Keratinocyte (primary cell): Measurements from ENCODE around the gene HSPA4L. TPM values are rescaled to one million over a fixed set of nuclear protein-coding genes. Genes with fewer than 3 reads are reported as not detected.

ENCODE experiments used
- DNase-seq: peaks from one replicate; pipeline ENCODE4 v3.0.0-alpha.2; 2011; ENCODE audit warnings: low read depth, missing footprints, low spot score
- FAIRE-seq: peaks from 2 replicates; lab custom pipeline; 2011; peaks lifted over from hg19 to GRCh38; lab: Jason Lieb, UNC
- H2AFZ ChIP-seq: 2 replicates; pipeline ENCODE4 v1.6.0; 2012; ENCODE audit warnings: low read length, control low read depth, inconsistent platforms; ENCODE audit not compliant: control insufficient read depth
- H3K27ac ChIP-seq: 2 replicates; pipeline ENCODE4 v1.5.1; 2011; ENCODE audit warnings: low read length; ENCODE audit not compliant: control insufficient read depth, insufficient read depth
- H3K27me3 ChIP-seq: 3 replicates; pipeline ENCODE4 v1.6.0; 2011; ENCODE audit warnings: low read length; ENCODE audit not compliant: control insufficient read depth, insufficient read depth; ENCODE audit errors: extremely low read depth
- H3K36me3 ChIP-seq, 2 experiments: 2 replicates in 1 of 2; 3 replicates in 1 of 2; pipeline ENCODE4 v1.5.1; 2011; ENCODE audit warnings: low read length in 2 of 2, mild to moderate bottlenecking in 1 of 2; ENCODE audit not compliant: control insufficient read depth in 2 of 2, insufficient read depth in 2 of 2; ENCODE audit errors: extremely low read depth in 1 of 2
- H3K4me1 ChIP-seq: 3 replicates; pipeline ENCODE4 v1.5.1; 2011; ENCODE audit warnings: low read length; ENCODE audit not compliant: control insufficient read depth, insufficient read depth; ENCODE audit errors: extremely low read depth
- H3K4me2 ChIP-seq: 3 replicates; pipeline ENCODE4 v1.6.0; 2011; ENCODE audit warnings: low read depth, low read length; ENCODE audit not compliant: control insufficient read depth, insufficient read depth; ENCODE audit errors: extremely low read depth
- H3K4me3 ChIP-seq, 3 experiments: fragments of 200-600 bp in 1 of 3; sonication (generic) in 1 of 3; 2 replicates in 2 of 3; 3 replicates in 1 of 3; pipeline ENCODE4 v1.5.1; 2011 to 2016; ENCODE audit warnings: low read length in 3 of 3, mild to moderate bottlenecking in 3 of 3, control low read depth in 2 of 3, inconsistent platforms in 1 of 3, low read depth in 1 of 3, mixed read lengths in 1 of 3, mixed run types in 1 of 3, moderate library complexity in 1 of 3; ENCODE audit not compliant: control insufficient read depth in 2 of 3, insufficient read depth in 2 of 3; ENCODE audit errors: extremely low read depth in 1 of 3
- H3K79me2 ChIP-seq: 2 replicates; pipeline ENCODE4 v1.6.0; 2012; ENCODE audit warnings: low read length; ENCODE audit not compliant: control insufficient read depth, insufficient read depth
- H3K9ac ChIP-seq: 3 replicates; pipeline ENCODE4 v1.6.0; 2011; ENCODE audit warnings: low read length; ENCODE audit not compliant: control insufficient read depth, insufficient read depth; ENCODE audit errors: extremely low read depth
- H3K9me1 ChIP-seq: 3 replicates; pipeline ENCODE4 v1.6.0; 2011; ENCODE audit warnings: low read length; ENCODE audit not compliant: control insufficient read depth, insufficient read depth; ENCODE audit errors: extremely low read depth
- H3K9me3 ChIP-seq: 2 replicates; pipeline ENCODE4 v1.5.1; 2012; ENCODE audit warnings: low read depth, low read length; ENCODE audit not compliant: control insufficient read depth
- H4K20me1 ChIP-seq: 3 replicates; pipeline ENCODE4 v1.6.0; 2011; ENCODE audit warnings: low read length; ENCODE audit not compliant: control insufficient read depth, insufficient read depth; ENCODE audit errors: extremely low read depth
- CTCF ChIP-seq, 3 experiments: IDR thresholded peaks in 1 of 3; conservative IDR thresholded peaks in 1 of 3; optimal IDR thresholded peaks in 1 of 3; 2 replicates in 2 of 3; 3 replicates in 1 of 3; pipeline versions ENCODE3 to v1.5.1; 2011; ENCODE audit warnings: low read length in 3 of 3, mild to moderate bottlenecking in 3 of 3, moderate library complexity in 2 of 3, control low read depth in 1 of 3, inconsistent platforms in 1 of 3; ENCODE audit not compliant: insufficient read depth in 2 of 3; ENCODE audit errors: extremely low read depth in 1 of 3
- EZH2 ChIP-seq: IDR thresholded peaks from one replicate; pipeline ENCODE4 v1.6.1; 2012; ENCODE audit warnings: inconsistent platforms, mild to moderate bottlenecking, low read length, moderate library complexity
- dilution Hi-C: fragments of 300-500 bp; cut with MboI; formaldehyde crosslinking; loops from one replicate; pipeline ENCODE4 v1.7.0; 2020; ENCODE audit warnings: low sequenced_read_pairs; ENCODE audit not compliant: extremely low pct_ligation_motif_present
- polyA plus RNA-seq, 5 experiments: library from polyadenylated mRNA; depleted of rRNA in 3 of 5; stranded (reverse) in 3 of 5; stranded (forward) in 1 of 5; unstranded in 1 of 5; fragments of >200 nt; gene quantifications; 1 replicate in 1 of 5; 2 replicates in 3 of 5; 3 replicates in 1 of 5; pipeline versions ENCODE4 v1.2.1 to v1.2.3, GENCODE V29; 2011 to 2012; ENCODE audit warnings: missing spikeins in 2 of 5, low read depth in 1 of 5, low replicate concordance in 1 of 5

The HSPA4L gene
- polyA plus RNA-seq, 1 donor (not counting 4 experiments of a cell fraction or from before 2014, with no cell fraction given), result 25.4 TPM

- Histone ChIP-seq H3K36me3 (no peaks in the 10 kb centered on the region), H3K9ac (peak overlapping the region; percentile 99), H2AFZ (peak overlapping the region; percentile 83), H3K9me1 (no peaks in the 10 kb centered on the region), H3K4me1 (no peaks in the 10 kb centered on the region), H3K4me3 (peak overlapping the region; percentile 55 to 98 (median 93)), H3K27ac (peak overlapping the region; percentile 99), H3K79me2 (peaks cover 28% of the 10 kb centered on the region), H4K20me1 (no peaks in the 10 kb centered on the region), H3K27me3 (no peaks in the 10 kb centered on the region), H3K4me2 (peak overlapping the region; percentile 95), H3K9me3 (no peaks in the 10 kb centered on the region)
- dilution Hi-C loops, result no loop called here
- TF ChIP-seq EZH2, result no peak
- TF ChIP-seq CTCF (optimal IDR thresholded peaks at IDR 0.05 in 1 of 3, IDR thresholded peaks at IDR 0.05 in 1 of 3, conservative IDR thresholded peaks at IDR 0.05 in 1 of 3; ENCODE audit: extremely low read depth in 1 of 3, insufficient read depth in 2 of 3, low read length in 3 of 3), result no peak
- DNase-seq (no peak), FAIRE-seq (no peak)
Measured at GRCh38 chr4:127781300-127782024, 660 bp upstream of the HSPA4L start.

- FAIRE-seq (no peak), DNase-seq (no peak)
- Histone ChIP-seq H2AFZ (peak overlapping the region; percentile 83), H3K9me3 (no peaks in the 10 kb centered on the region), H3K9me1 (no peaks in the 10 kb centered on the region), H3K4me1 (no peaks in the 10 kb centered on the region), H3K27ac (peak overlapping the region; percentile 99), H3K79me2 (peaks cover 31% of the 10 kb centered on the region), H3K9ac (peak overlapping the region; percentile 99), H3K36me3 (no peaks in the 10 kb centered on the region), H4K20me1 (no peaks in the 10 kb centered on the region), H3K4me2 (peak overlapping the region; percentile 95), H3K27me3 (no peaks in the 10 kb centered on the region), H3K4me3 (peak overlapping the region; percentile 55 to 98 (median 93))
- TF ChIP-seq EZH2, result no peak
- TF ChIP-seq CTCF (optimal IDR thresholded peaks at IDR 0.05 in 1 of 3, IDR thresholded peaks at IDR 0.05 in 1 of 3, conservative IDR thresholded peaks at IDR 0.05 in 1 of 3; ENCODE audit: extremely low read depth in 1 of 3, insufficient read depth in 2 of 3, low read length in 3 of 3), result no peak
- dilution Hi-C loops, result no loop called here
Measured at GRCh38 chr4:127782025-127782274, 172 bp upstream of the HSPA4L start.
